ENCODE measurements around the gene TMEM247.

DNA sequence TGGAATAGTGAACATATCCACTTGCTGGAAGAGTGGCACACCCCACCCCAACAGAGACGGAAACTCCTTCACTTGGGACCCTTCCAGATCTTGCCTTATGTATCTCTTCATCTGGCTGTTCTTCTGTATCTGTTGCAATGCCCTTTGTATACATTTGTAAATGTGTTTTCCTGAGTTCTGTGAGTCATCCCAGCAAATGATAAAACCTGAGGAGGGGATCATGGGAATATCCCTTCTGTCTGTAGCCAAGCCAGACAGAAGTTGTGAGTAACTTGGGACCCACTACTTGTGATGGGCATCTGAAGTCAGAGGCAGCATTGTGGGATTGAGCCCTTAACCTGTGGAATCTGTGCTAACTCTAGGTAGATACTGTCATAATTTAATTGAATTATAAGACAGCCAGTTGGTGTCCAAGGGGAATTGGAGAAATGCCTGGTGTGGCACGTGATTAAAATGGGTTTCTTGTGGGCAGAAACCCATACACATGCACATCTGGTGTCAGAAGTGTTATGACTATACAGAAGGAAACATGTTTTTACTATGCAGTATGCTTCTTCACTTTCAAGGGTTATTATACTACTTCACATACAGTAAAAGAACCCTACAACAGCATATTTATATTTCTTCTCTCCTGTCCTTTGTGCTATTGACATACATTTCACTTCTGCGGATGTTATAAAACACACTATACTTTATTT is 32.3 kb upstream of the TMEM247 start:
- TF ChIP-seq POLR2AphosphoS5 (IDR thresholded peaks at IDR 0.05; ENCODE audit: low read depth, low read length): no peak
- TF ChIP-seq, protein P1, sequence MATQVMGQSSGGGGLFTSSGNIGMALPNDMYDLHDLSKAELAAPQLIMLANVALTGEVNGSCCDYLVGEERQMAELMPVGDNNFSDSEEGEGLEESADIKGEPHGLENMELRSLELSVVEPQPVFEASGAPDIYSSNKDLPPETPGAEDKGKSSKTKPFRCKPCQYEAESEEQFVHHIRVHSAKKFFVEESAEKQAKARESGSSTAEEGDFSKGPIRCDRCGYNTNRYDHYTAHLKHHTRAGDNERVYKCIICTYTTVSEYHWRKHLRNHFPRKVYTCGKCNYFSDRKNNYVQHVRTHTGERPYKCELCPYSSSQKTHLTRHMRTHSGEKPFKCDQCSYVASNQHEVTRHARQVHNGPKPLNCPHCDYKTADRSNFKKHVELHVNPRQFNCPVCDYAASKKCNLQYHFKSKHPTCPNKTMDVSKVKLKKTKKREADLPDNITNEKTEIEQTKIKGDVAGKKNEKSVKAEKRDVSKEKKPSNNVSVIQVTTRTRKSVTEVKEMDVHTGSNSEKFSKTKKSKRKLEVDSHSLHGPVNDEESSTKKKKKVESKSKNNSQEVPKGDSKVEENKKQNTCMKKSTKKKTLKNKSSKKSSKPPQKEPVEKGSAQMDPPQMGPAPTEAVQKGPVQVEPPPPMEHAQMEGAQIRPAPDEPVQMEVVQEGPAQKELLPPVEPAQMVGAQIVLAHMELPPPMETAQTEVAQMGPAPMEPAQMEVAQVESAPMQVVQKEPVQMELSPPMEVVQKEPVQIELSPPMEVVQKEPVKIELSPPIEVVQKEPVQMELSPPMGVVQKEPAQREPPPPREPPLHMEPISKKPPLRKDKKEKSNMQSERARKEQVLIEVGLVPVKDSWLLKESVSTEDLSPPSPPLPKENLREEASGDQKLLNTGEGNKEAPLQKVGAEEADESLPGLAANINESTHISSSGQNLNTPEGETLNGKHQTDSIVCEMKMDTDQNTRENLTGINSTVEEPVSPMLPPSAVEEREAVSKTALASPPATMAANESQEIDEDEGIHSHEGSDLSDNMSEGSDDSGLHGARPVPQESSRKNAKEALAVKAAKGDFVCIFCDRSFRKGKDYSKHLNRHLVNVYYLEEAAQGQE (IDR thresholded peaks at IDR 0.05; ENCODE audit: insufficient read depth in 1 of 2, low read depth in 2 of 2, low read length in 2 of 2): no peak

Measured in PFSK-1 (cell line).